Suprapubic skin (tissue), 4 donors: Measurements from ENCODE around the gene NBAS. TPM values are rescaled to one million over a fixed set of nuclear protein-coding genes. Genes with fewer than 3 reads are reported as not detected.

ENCODE experiments used
- DNase-seq, 2 donors: peaks; one replicate each; pipeline ENCODE4 v3.0.0-alpha.2; 2019; ENCODE audit warnings: low spot score in 2 of 2
- H3K27ac ChIP-seq: fragments of 200-600 bp; sonication (generic); one replicate; pipeline ENCODE4 v1.5.1; 2019
- H3K27me3 ChIP-seq: fragments of 200-600 bp; sonication (generic); one replicate; pipeline ENCODE4 v1.5.1; 2019
- H3K36me3 ChIP-seq: fragments of 200-600 bp; sonication (generic); one replicate; pipeline ENCODE4 v1.5.1; 2019
- H3K4me1 ChIP-seq: fragments of 200-600 bp; sonication (generic); one replicate; pipeline ENCODE4 v1.5.1; 2019
- H3K4me3 ChIP-seq: fragments of 200-600 bp; sonication (generic); one replicate; pipeline ENCODE4 v1.5.1; 2019; ENCODE audit warnings: mild to moderate bottlenecking
- H3K9me3 ChIP-seq: fragments of 200-600 bp; sonication (generic); one replicate; pipeline ENCODE4 v1.5.1; 2019
- EP300 ChIP-seq: sonication (generic); formaldehyde crosslinking; IDR thresholded peaks from one replicate; pipeline ENCODE4 v1.6.1; 2017; ENCODE audit warnings: antibody characterized with exemption
- POLR2A ChIP-seq, 2 donors: fragments of 450-650 bp; IDR thresholded peaks; one replicate each; pipeline ENCODE4 v1.6.1; 2017; ENCODE audit warnings: antibody characterized with exemption in 2 of 2, mild to moderate bottlenecking in 2 of 2, moderate library complexity in 2 of 2
- POLR2AphosphoS5 ChIP-seq, 3 donors: sonication (generic); formaldehyde crosslinking; IDR thresholded peaks; one replicate each; pipeline ENCODE4 v1.6.1; 2017; ENCODE audit warnings: antibody characterized with exemption in 3 of 3
- WGBS: methylation state at CpG from one replicate; pipeline ENCODE4 v1.1.5; 2018; 5-methylcytosine and 5-hydroxymethylcytosine counted together
- total RNA-seq, 4 donors: library from RNA; depleted of rRNA; stranded (reverse); fragments of >200 nt; gene quantifications; one replicate each; pipeline ENCODE4 v1.1.0, GENCODE V29; 2016
- TF ChIP-seq, protein P1 (sequence below), 2 donors: fragments of 200-600 bp in 1 of 2; fragments of 450-650 bp in 1 of 2; sonication (generic) in 1 of 2; IDR thresholded peaks; one replicate each; pipeline ENCODE4 v1.5.1; 2016 to 2019; ENCODE audit warnings: antibody characterized with exemption in 2 of 2, mild to moderate bottlenecking in 1 of 2, moderate library complexity in 1 of 2

NBAS gene
- total RNA-seq, 4 donors from 2014 or later: 44.4 to 48.4 (median 45.6) TPM

DNA sequence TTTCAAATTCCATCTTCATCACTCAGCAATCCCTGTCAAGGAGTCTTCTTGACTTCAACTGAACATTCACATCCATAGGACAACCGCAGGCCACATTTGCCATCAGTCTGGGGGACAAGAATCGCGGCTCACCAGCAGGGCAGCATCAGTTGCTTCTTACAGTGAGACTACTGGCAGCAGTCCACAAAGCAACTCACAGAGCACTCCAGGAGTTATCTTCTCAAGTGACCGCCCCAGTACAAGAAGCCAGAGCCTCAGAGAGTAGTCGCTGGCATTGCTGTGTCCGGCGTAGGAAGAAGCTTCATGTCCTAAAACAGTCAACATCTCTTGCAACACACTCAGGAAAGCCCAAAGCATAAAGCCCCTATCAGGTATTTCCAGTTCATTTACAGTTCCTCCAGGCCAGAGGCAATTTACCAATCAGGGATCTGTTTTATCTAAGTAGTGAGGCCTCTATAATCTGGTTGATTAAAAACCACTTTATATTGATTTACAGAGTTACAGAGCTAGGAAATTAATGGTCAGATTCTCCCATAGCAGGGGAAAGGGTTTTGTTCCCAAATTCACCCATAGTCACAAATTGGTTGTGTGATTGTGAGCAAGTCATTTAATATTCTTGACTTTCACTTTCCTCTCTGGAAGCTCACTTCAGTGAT, 177.3 kb downstream of the NBAS start:
- DNase-seq: no peak
- no peak for TF ChIP-seq POLR2AphosphoS5 (IDR thresholded peaks at IDR 0.05)
- no peak for TF ChIP-seq POLR2A (IDR thresholded peaks at IDR 0.05)
- TF ChIP-seq, protein P1, sequence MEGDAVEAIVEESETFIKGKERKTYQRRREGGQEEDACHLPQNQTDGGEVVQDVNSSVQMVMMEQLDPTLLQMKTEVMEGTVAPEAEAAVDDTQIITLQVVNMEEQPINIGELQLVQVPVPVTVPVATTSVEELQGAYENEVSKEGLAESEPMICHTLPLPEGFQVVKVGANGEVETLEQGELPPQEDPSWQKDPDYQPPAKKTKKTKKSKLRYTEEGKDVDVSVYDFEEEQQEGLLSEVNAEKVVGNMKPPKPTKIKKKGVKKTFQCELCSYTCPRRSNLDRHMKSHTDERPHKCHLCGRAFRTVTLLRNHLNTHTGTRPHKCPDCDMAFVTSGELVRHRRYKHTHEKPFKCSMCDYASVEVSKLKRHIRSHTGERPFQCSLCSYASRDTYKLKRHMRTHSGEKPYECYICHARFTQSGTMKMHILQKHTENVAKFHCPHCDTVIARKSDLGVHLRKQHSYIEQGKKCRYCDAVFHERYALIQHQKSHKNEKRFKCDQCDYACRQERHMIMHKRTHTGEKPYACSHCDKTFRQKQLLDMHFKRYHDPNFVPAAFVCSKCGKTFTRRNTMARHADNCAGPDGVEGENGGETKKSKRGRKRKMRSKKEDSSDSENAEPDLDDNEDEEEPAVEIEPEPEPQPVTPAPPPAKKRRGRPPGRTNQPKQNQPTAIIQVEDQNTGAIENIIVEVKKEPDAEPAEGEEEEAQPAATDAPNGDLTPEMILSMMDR (IDR thresholded peaks at IDR 0.05): no peak
- no peak for TF ChIP-seq EP300
- H3K36me3 ChIP-seq: peaks cover 19% of the 10 kb centered on the region
- 97% methylated on average over 7 of the region's 7 CpGs for WGBS
- no peak overlapping the region for H3K4me3 ChIP-seq
- no peaks in the 10 kb centered on the region for H3K27me3 ChIP-seq
- H3K9me3 ChIP-seq: no peaks in the 10 kb centered on the region
- no peaks in the 10 kb centered on the region for H3K4me1 ChIP-seq
- no peak overlapping the region for H3K27ac ChIP-seq

DNA sequence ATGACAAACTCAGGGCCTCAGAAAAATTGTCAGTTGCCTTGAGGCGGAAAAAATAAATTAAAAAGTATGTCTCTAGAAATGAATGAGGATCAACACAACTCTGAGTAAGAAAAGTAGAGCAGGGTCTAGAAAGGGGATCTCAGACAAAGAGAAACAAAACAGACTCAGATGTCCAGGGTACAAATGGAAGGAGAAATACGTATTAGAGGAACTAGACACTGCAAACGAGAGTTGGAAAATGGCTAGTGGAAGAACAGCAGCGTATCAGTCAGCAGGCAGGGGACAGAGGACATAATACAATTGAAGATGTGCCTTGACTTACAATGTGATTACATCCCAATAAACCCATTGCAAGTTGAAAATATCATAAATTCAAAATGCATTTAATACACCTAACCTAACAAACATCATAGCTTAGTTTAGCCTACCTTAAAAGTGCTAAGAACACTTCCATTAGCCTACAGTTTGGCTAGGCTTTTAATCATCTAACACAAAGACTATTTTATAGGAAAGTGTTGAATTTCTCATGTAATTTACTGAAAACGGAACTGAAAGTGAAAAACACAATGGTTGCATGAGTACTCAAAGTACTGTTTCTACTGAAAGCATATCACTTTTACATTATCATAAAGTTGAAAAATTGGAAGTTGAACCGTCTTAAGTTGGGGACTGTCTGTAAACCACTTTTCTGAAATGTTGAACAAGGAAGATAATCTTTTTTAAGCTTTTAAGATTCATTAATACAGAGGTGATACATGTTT, 182.8 kb downstream of the NBAS start:
- H3K36me3 ChIP-seq: peaks cover 35% of the 10 kb centered on the region
- 85% methylated on average over 6 of the region's 6 CpGs for WGBS
- no peaks in the 10 kb centered on the region for H3K9me3 ChIP-seq
- TF ChIP-seq POLR2AphosphoS5 (IDR thresholded peaks at IDR 0.05) (no peak), POLR2A (IDR thresholded peaks at IDR 0.05) (no peak), EP300 (no peak)
- TF ChIP-seq, protein P1 (IDR thresholded peaks at IDR 0.05): no peak
- H3K4me1 ChIP-seq: no peaks in the 10 kb centered on the region
- no peaks in the 10 kb centered on the region for H3K27me3 ChIP-seq
- no peak overlapping the region for H3K4me3 ChIP-seq
- H3K27ac ChIP-seq: no peak overlapping the region
- no peak for DNase-seq

DNA sequence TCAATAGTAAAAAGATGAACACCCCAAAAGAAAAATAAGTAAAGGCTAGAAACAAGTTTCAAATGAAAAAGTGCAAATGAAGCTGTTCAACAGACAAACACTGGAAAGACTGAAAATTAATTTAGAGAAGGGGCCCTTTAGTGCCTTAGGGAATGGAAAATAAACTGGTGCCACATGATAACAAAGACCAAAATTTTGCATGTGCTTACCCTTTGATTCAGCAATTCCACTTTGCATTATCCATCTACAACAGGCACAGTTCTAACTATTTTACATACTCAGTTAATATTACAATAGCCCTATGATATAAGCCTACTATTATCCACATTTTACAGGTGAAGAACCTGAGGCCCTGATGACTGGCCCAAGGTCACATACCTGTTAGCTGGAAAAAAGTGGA, 183.9 kb downstream of the NBAS start:
- H3K36me3 ChIP-seq: peaks cover 29% of the 10 kb centered on the region
- TF ChIP-seq EP300: no peak
- TF ChIP-seq, protein P1 (IDR thresholded peaks at IDR 0.05): no peak
- no peak for TF ChIP-seq POLR2A (IDR thresholded peaks at IDR 0.05)
- no peak for TF ChIP-seq POLR2AphosphoS5 (IDR thresholded peaks at IDR 0.05)
- H3K4me3 ChIP-seq: no peak overlapping the region
- no peak overlapping the region for H3K27ac ChIP-seq
- no peaks in the 10 kb centered on the region for H3K9me3 ChIP-seq
- no peak for DNase-seq
- H3K27me3 ChIP-seq: no peaks in the 10 kb centered on the region
- no peaks in the 10 kb centered on the region for H3K4me1 ChIP-seq

DNA sequence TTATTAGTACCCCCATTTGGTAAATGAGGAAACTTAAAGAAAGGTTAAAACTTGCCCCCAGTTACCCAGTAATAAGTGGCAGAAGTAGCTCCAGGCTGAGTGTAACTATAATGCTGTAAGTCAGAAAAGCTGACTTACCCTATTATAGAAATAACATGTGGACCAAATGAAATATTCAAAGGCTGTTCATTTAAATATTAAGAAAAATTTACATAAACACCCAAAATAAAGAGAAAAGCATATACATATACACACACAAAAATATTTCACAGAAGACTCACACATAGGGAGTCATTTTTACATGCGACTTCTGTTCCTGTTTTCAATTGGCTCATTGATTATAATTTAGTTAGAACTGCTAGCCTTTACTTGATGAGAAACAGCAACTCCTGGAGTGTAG, 189.1 kb downstream of the NBAS start:
- whole genome bisulfite sequencing: 87% methylated on average over 1 of the region's 1 CpG
- H3K9me3 ChIP-seq: no peaks in the 10 kb centered on the region
- H3K27ac ChIP-seq: no peak overlapping the region
- TF ChIP-seq, protein P1 (IDR thresholded peaks at IDR 0.05): no peak
- no peak for TF ChIP-seq POLR2AphosphoS5 (IDR thresholded peaks at IDR 0.05)
- TF ChIP-seq EP300: no peak
- TF ChIP-seq POLR2A (IDR thresholded peaks at IDR 0.05): no peak
- H3K4me3 ChIP-seq: no peak overlapping the region
- no peak for DNase-seq
- H3K27me3 ChIP-seq: no peaks in the 10 kb centered on the region
- no peaks in the 10 kb centered on the region for H3K4me1 ChIP-seq
- peaks cover 19% of the 10 kb centered on the region for H3K36me3 ChIP-seq

DNA sequence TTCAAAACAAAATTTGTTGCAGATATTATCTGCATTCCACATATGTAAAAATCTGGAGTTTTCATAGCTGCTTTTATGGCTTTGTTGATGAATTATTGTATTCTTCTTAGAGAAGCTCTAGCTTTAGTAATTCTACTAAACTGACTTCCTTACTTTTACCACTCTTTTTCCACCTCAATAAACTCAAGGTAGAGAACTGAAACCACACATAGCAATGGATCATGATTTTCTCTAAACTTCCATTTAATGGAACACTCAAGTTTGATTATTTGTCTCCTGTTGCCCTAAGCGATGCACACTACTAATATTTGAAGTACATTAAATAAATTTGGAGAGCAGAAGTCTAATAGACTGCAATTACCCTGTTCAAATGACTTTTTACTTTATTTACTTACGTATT, 192.0 kb downstream of the NBAS start:
- WGBS: 100% methylated on average over 2 of the region's 2 CpGs
- no peak for DNase-seq

More for the DNA sequence above, 192.0 kb downstream of the NBAS start:
- Histone ChIP-seq H3K4me1 (no peaks in the 10 kb centered on the region), H3K27ac (no peak overlapping the region), H3K27me3 (no peaks in the 10 kb centered on the region), H3K36me3 (peaks cover 28% of the 10 kb centered on the region), H3K4me3 (no peak overlapping the region), H3K9me3 (no peaks in the 10 kb centered on the region)
- TF ChIP-seq POLR2A (IDR thresholded peaks at IDR 0.05) (no peak), POLR2AphosphoS5 (IDR thresholded peaks at IDR 0.05) (no peak), EP300 (no peak)
- TF ChIP-seq, protein P1 (IDR thresholded peaks at IDR 0.05): no peak
